Measurements from ENCODE around the gene SPATA1.

The SPATA1 gene

GRCh38 chr1:84600796-84601195 lies 94.6 kb downstream of the SPATA1 start:
- H3K4me3 ChIP-seq (replicated peaks; ENCODE audit: low read depth, low read length) = no peak overlapping the region
- no peak for TF ChIP-seq CTCF (IDR thresholded peaks at IDR 0.05; ENCODE audit: low read depth, low read length, missing control alignments)
- DNase-seq (ENCODE audit: extremely low read depth, low read depth) = no peak

DNA sequence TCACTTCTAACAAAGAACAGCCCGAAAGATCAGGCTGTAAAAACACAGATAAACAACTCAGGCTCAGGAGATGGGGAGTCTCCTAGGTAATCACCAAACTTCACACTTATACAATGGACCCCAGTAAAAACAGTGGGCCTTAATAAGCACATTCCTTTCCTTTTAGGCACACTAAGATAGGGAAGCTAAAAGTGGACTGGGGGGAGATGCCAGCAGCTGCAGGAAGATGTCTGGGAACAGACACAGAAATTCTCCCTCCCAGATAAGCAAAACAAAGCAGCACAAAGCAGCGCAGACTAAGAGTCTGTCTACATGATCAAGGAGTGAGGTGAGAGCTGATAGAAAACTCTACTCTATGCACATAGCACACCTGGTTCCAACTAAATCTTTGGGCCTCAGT lies 97.0 kb downstream of the SPATA1 start:
- peak overlapping the region; percentile 42 for H3K4me3 ChIP-seq (replicated peaks; ENCODE audit: low read depth, low read length)
- DNase-seq (ENCODE audit: extremely low read depth, low read depth) = no peak
- TF ChIP-seq CTCF (IDR thresholded peaks at IDR 0.05; ENCODE audit: low read depth, low read length, missing control alignments) = no peak

GRCh38 chr1:84603941-84604830 lies 98.0 kb downstream of the SPATA1 start:
- peak overlapping the region; percentile 42 for H3K4me3 ChIP-seq (replicated peaks; ENCODE audit: low read depth, low read length)
- TF ChIP-seq CTCF (IDR thresholded peaks at IDR 0.05; ENCODE audit: low read depth, low read length, missing control alignments) = peak; percentile 48
- peak; percentile 85 for DNase-seq (ENCODE audit: extremely low read depth, low read depth)

DNA sequence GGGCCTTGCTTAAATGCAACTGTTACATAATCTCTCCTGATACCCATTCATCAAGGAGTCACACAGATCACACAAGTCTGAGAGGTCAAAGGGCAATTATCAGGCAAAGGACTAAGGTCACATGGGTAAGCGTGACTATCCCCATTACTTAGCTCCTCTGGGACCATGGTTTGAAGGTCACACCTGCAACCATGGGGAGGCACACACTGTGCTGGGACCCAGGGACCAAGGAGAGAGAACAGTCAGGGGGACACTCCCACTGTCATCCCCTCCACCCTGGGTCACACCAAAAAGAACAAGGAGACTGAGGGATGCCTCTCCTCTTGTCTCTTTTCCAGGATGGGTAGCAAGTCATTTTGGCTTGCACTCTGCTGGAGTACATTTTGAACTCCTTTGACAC lies 99.0 kb downstream of the SPATA1 start:
- DNase-seq (ENCODE audit: extremely low read depth, low read depth) = no peak
- no peak for TF ChIP-seq CTCF (IDR thresholded peaks at IDR 0.05; ENCODE audit: low read depth, low read length, missing control alignments)
- H3K4me3 ChIP-seq (replicated peaks; ENCODE audit: low read depth, low read length) = no peak overlapping the region

GRCh38 chr1:84606977-84607376 lies 100.8 kb downstream of the SPATA1 start:
- no peak for DNase-seq (ENCODE audit: extremely low read depth, low read depth)
- TF ChIP-seq CTCF (IDR thresholded peaks at IDR 0.05; ENCODE audit: low read depth, low read length, missing control alignments) = no peak

DNA sequence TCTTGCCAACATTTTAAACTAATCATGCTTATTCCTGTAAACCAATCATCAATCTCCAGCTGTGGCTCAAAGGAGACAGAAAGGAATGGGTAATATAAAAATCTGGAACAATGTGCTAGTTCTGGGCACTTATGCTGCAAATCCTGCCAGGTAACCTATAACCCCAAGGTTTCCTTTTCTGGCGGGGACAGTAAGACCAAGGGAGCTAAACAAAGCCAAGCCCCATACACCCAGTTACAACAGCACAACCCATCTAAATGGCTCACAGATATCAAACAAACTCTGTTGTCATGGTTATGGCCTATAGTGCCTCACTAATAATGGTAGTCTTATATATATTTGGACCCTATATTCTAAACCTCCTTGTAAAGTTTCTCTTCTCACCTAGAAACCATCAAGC lies 104.9 kb downstream of the SPATA1 start:
- H3K4me3 ChIP-seq (replicated peaks; ENCODE audit: low read depth, low read length) = no peak overlapping the region
- TF ChIP-seq CTCF (IDR thresholded peaks at IDR 0.05; ENCODE audit: low read depth, low read length, missing control alignments) = no peak
- no peak for DNase-seq (ENCODE audit: extremely low read depth, low read depth)

More at GRCh38 chr1:84606977-84607376, 100.8 kb downstream of the SPATA1 start:
- no peak overlapping the region for H3K4me3 ChIP-seq (replicated peaks; ENCODE audit: low read depth, low read length)

All from HFF-Myc (cell line).